DND-41 (cell line): ENCODE data around the gene RALGPS1.

Experiments used
- ATAC-seq: fragments of 200-7000 bp; cut with Tn5 transposase; 3 replicates; pipeline ENCODE4 v1.9.1; 2021; ENCODE audit warnings: low read depth; ENCODE audit not compliant: insufficient read depth
- DNase-seq: peaks from one replicate; pipeline ENCODE4 v3.0.0-alpha.2; 2020
- H2AFZ ChIP-seq: 2 replicates; pipeline ENCODE4 v1.6.0; 2012; ENCODE audit warnings: low read depth, low read length
- H3K27ac ChIP-seq: 2 replicates; pipeline ENCODE4 v1.5.1; 2012; ENCODE audit warnings: low read length, inconsistent platforms
- H3K27me3 ChIP-seq: fragments of 200-600 bp; sonication (generic); 2 replicates; pipeline ENCODE4 v1.6.0; 2012; ENCODE audit warnings: low read length, mild to moderate bottlenecking, inconsistent platforms; ENCODE audit not compliant: insufficient read depth, poor library complexity
- H3K36me3 ChIP-seq: 2 replicates; pipeline ENCODE4 v1.5.1; 2012; ENCODE audit warnings: low read length, inconsistent platforms; ENCODE audit not compliant: insufficient read depth
- H3K4me1 ChIP-seq: 2 replicates; pipeline ENCODE4 v1.5.1; 2012; ENCODE audit warnings: mild to moderate bottlenecking, low read length; ENCODE audit not compliant: insufficient read depth
- H3K4me2 ChIP-seq: 2 replicates; pipeline ENCODE4 v1.6.0; 2012; ENCODE audit warnings: mild to moderate bottlenecking, moderate library complexity, low read length, inconsistent platforms; ENCODE audit not compliant: insufficient read depth
- H3K4me3 ChIP-seq, 2 experiments: fragments of 200-600 bp in 1 of 2; shearing (Covaris generic) in 1 of 2; 2 replicates each; pipeline ENCODE4 v1.5.1; 2012 to 2016; ENCODE audit warnings: inconsistent platforms in 2 of 2, low read length in 2 of 2, mild to moderate bottlenecking in 2 of 2, low read depth in 1 of 2, moderate library complexity in 1 of 2
- H3K79me2 ChIP-seq: 2 replicates; pipeline ENCODE4 v1.6.0; 2012; ENCODE audit warnings: low read length, inconsistent platforms; ENCODE audit not compliant: insufficient read depth
- H3K9ac ChIP-seq: 2 replicates; pipeline ENCODE4 v1.6.0; 2012; ENCODE audit warnings: low read depth, mild to moderate bottlenecking, inconsistent platforms, low read length, moderate library complexity
- H3K9me3 ChIP-seq: 2 replicates; pipeline ENCODE4 v1.5.1; 2012; ENCODE audit warnings: low read length, moderate library complexity, mild to moderate bottlenecking, inconsistent platforms; ENCODE audit not compliant: insufficient read depth, severe bottlenecking
- H4K20me1 ChIP-seq: 2 replicates; pipeline ENCODE4 v1.6.0; 2012; ENCODE audit warnings: low read length; ENCODE audit not compliant: insufficient read depth
- EZH2 ChIP-seq: IDR thresholded peaks from 3 replicates; pipeline ENCODE4 v1.6.1; 2012; ENCODE audit warnings: borderline replicate concordance, low read depth, mild to moderate bottlenecking, moderate library complexity, low read length, inconsistent platforms; ENCODE audit not compliant: severe bottlenecking
- TF ChIP-seq, protein P1 (sequence below): IDR thresholded peaks from 2 replicates; pipeline ENCODE4 v1.5.1; 2012; ENCODE audit warnings: borderline replicate concordance, low read length, moderate library complexity, mild to moderate bottlenecking; ENCODE audit not compliant: poor library complexity, severe bottlenecking; ENCODE audit errors: extremely low read depth

RALGPS1 gene

DNA sequence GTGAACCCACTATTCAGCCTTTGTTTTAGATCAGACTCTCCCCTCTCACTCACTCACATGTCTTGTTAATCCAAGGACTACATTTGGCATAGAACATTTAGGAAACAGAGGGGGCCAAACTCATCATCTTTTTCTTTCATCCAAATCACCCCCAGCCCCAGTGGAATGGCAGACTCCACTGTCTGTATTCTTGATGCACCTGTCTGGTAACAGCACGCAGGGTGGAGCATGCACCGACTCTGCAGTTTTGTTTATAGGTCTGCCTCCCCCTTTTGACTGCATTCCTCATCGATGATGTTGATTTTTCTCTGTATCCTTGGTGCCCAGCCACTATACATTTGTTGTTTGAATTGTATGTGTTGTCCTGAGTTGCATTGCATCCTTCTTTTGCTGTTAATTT, 141.9 kb downstream of the RALGPS1 start:
- no peak overlapping the region for H2AFZ ChIP-seq
- H3K36me3 ChIP-seq = no peaks in the 10 kb centered on the region
- DNase-seq = no peak
- no peaks in the 10 kb centered on the region for H3K4me1 ChIP-seq
- no peak for ATAC-seq
- H3K79me2 ChIP-seq = no peaks in the 10 kb centered on the region
- no peak overlapping the region for H3K9ac ChIP-seq
- TF ChIP-seq, protein P1, sequence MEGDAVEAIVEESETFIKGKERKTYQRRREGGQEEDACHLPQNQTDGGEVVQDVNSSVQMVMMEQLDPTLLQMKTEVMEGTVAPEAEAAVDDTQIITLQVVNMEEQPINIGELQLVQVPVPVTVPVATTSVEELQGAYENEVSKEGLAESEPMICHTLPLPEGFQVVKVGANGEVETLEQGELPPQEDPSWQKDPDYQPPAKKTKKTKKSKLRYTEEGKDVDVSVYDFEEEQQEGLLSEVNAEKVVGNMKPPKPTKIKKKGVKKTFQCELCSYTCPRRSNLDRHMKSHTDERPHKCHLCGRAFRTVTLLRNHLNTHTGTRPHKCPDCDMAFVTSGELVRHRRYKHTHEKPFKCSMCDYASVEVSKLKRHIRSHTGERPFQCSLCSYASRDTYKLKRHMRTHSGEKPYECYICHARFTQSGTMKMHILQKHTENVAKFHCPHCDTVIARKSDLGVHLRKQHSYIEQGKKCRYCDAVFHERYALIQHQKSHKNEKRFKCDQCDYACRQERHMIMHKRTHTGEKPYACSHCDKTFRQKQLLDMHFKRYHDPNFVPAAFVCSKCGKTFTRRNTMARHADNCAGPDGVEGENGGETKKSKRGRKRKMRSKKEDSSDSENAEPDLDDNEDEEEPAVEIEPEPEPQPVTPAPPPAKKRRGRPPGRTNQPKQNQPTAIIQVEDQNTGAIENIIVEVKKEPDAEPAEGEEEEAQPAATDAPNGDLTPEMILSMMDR = no peak
- no peak for TF ChIP-seq EZH2
- H4K20me1 ChIP-seq = peaks cover 4% of the 10 kb centered on the region; the same call in 1 of the 2 replicates
- no peak overlapping the region for H3K27ac ChIP-seq
- peaks cover 7% of the 10 kb centered on the region for H3K27me3 ChIP-seq
- no peak overlapping the region for H3K4me2 ChIP-seq
- H3K4me3 ChIP-seq = no peak overlapping the region
- H3K9me3 ChIP-seq = no peaks in the 10 kb centered on the region

DNA sequence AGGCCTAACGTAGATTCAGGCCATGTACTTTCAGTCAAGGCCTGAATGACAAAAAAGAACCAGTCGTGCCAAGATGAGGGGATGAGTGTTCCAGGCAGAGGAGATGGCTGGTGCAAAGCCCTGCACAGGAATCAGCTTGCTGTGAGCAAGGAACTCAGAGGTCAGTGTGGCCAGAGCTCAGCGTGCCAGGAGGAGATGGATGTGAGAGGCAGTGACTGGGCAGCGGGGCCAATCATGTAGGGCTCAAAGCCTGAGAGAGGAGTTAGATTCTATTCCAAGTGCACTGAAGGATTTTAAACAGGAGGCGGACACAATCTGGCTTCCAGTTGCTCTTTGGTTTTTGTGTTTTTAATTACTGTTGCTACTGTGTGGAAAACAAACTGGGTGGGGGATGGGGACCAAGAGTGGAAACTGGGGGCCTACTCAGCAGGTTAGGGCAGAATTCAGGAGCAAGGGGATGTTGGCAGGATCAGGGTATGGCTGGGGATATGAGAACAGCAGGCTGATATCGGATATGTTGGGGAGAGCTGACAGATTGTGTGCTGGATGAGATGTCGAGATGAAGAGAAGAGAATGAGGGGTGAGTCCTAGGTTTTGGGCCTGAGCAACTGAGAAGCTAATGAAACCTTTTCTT, 143.5 kb downstream of the RALGPS1 start:
- Histone ChIP-seq H3K4me1 (no peaks in the 10 kb centered on the region), H2AFZ (no peak overlapping the region)
- DNase-seq = no peak

DNA sequence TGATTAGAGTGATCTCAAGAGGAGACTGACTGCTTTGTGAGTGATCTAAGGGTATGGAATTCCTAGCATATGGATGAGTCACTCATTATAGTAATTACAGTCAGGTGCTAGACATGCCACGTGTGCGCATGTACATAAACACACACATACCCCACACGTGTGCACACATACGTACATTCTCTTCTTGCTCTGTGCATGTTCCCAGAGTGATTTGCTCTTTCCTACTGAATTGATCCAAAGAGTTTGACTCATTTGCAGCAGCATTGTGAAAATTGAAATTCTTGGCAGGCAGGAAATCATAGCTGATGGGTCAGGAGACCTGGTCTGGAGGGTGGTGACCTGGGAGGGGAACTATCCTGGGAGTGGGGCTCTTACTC, 144.1 kb downstream of the RALGPS1 start:
- peaks cover 7% of the 10 kb centered on the region for H3K27me3 ChIP-seq
- no peak overlapping the region for H3K27ac ChIP-seq
- H3K36me3 ChIP-seq = no peaks in the 10 kb centered on the region
- no peak for DNase-seq
- H3K79me2 ChIP-seq = no peaks in the 10 kb centered on the region
- no peak overlapping the region for H2AFZ ChIP-seq
- TF ChIP-seq EZH2 = no peak
- TF ChIP-seq, protein P1 = no peak
- no peak for ATAC-seq
- no peak overlapping the region for H3K4me3 ChIP-seq
- H4K20me1 ChIP-seq = peaks cover 4% of the 10 kb centered on the region; the same call in 1 of the 2 replicates
- H3K4me1 ChIP-seq = no peaks in the 10 kb centered on the region
- H3K9me3 ChIP-seq = no peaks in the 10 kb centered on the region
- H3K4me2 ChIP-seq = no peak overlapping the region
- no peak overlapping the region for H3K9ac ChIP-seq

More for the DNA sequence above, 143.5 kb downstream of the RALGPS1 start:
- Histone ChIP-seq H3K36me3 (no peaks in the 10 kb centered on the region), H3K4me3 (no peak overlapping the region), H3K79me2 (no peaks in the 10 kb centered on the region), H3K4me2 (no peak overlapping the region), H3K9me3 (no peaks in the 10 kb centered on the region), H3K27ac (no peak overlapping the region), H3K9ac (no peak overlapping the region), H4K20me1 (peaks cover 4% of the 10 kb centered on the region; the same call in 1 of the 2 replicates), H3K27me3 (peaks cover 7% of the 10 kb centered on the region)
- no peak for ATAC-seq
- TF ChIP-seq EZH2 = no peak
- TF ChIP-seq, protein P1 = no peak
